WTC11 (cell line): ENCODE measurements around the gene SNX13.

Experiments used
- CDX4 ChIP-seq: fragments of 250-450 bp; sonication (Bioruptor Pico); IDR thresholded peaks from 2 replicates; pipeline ENCODE4 v1.9.0; 2021; ENCODE audit warnings: moderate library complexity, mild to moderate bottlenecking, inconsistent platforms, borderline replicate concordance
- CREB1 ChIP-seq: sonication (generic); formaldehyde crosslinking; IDR thresholded peaks from 2 replicates; pipeline ENCODE4 v1.8.0; 2023; ENCODE audit warnings: mild to moderate bottlenecking, missing genetic modification reagents
- CREM ChIP-seq: sonication (generic); formaldehyde crosslinking; IDR thresholded peaks from 2 replicates; pipeline ENCODE4 v1.8.1; 2022; ENCODE audit warnings: mild to moderate bottlenecking, missing genetic modification reagents, moderate library complexity
- CTCF ChIP-seq: fragments of 200-600 bp; IDR thresholded peaks from 2 replicates; pipeline ENCODE4 v1.8.0; 2022; ENCODE audit warnings: antibody characterized with exemption
- E2F4 ChIP-seq: sonication (generic); formaldehyde crosslinking; IDR thresholded peaks from 2 replicates; pipeline ENCODE4 v1.8.1; 2022; ENCODE audit warnings: low read depth, mild to moderate bottlenecking, moderate library complexity, missing genetic modification reagents, borderline replicate concordance
- ETV6 ChIP-seq: sonication (generic); formaldehyde crosslinking; IDR thresholded peaks from 2 replicates; pipeline ENCODE4 v1.8.1; 2022; ENCODE audit warnings: mild to moderate bottlenecking, missing genetic modification reagents
- FOXP1 ChIP-seq: sonication (generic); formaldehyde crosslinking; IDR thresholded peaks from 2 replicates; pipeline ENCODE4 v1.8.0; 2022; ENCODE audit warnings: missing genetic modification reagents, mild to moderate bottlenecking, moderate library complexity, borderline replicate concordance
- GABPB1 ChIP-seq: sonication (generic); formaldehyde crosslinking; IDR thresholded peaks from 2 replicates; pipeline ENCODE4 v1.8.1; 2023; ENCODE audit warnings: mild to moderate bottlenecking, missing genetic modification reagents
- KAT7 ChIP-seq: sonication (generic); formaldehyde crosslinking; IDR thresholded peaks from 2 replicates; pipeline ENCODE4 v1.8.1; 2023; ENCODE audit warnings: missing genetic modification reagents, mild to moderate bottlenecking, borderline replicate concordance
- MAX ChIP-seq: sonication (generic); formaldehyde crosslinking; IDR thresholded peaks from 2 replicates; pipeline ENCODE4 v1.8.0; 2022; ENCODE audit warnings: mild to moderate bottlenecking, missing genetic modification reagents
- SOX15 ChIP-seq: fragments of 250-450 bp; sonication (Bioruptor Pico); IDR thresholded peaks from 2 replicates; pipeline ENCODE4 v1.9.0; 2021; ENCODE audit warnings: mild to moderate bottlenecking
- ZNF121 ChIP-seq: sonication (generic); formaldehyde crosslinking; IDR thresholded peaks from 2 replicates; pipeline ENCODE4 v1.8.0; 2023; ENCODE audit warnings: missing genetic modification reagents
- ZNF138 ChIP-seq: sonication (generic); formaldehyde crosslinking; conservative IDR thresholded peaks from 2 replicates; pipeline ENCODE4 v1.8.1; 2022; ENCODE audit warnings: mild to moderate bottlenecking, moderate library complexity, missing genetic modification reagents
- ZNF281 ChIP-seq: sonication (generic); formaldehyde crosslinking; IDR thresholded peaks from 2 replicates; pipeline ENCODE4 v1.8.0; 2023; ENCODE audit warnings: mild to moderate bottlenecking, missing genetic modification reagents

- no peak for TF ChIP-seq ETV6 (CRISPR knock-in tag)
- TF ChIP-seq ZNF138 (CRISPR knock-in tag): no peak
- TF ChIP-seq ZNF121 (CRISPR knock-in tag): no peak
- TF ChIP-seq MAX (CRISPR knock-in tag): no peak
- TF ChIP-seq CREM (CRISPR knock-in tag): no peak
- TF ChIP-seq SOX15 (CRISPR knock-in tag): no peak
- no peak for TF ChIP-seq ZNF281 (CRISPR knock-in tag)
- no peak for TF ChIP-seq CTCF
- TF ChIP-seq E2F4 (CRISPR knock-in tag): no peak
- TF ChIP-seq FOXP1 (CRISPR knock-in tag): no peak
- no peak for TF ChIP-seq GABPB1
- no peak for TF ChIP-seq CREB1 (CRISPR knock-in tag)
- TF ChIP-seq CDX4 (CRISPR knock-in tag): no peak
- TF ChIP-seq KAT7: no peak
These were observed 23.5 kb downstream of the SNX13 start for GRCh38 chr7:17916786-17917185.
